Activated CD4-positive, alpha-beta T cell treated with anti-CD3 and anti-CD28 coated beads, Interleukin-2, amount 10 ng/mL, durations not matched to agents 7 days and 5 days (primary cell): Measurements from ENCODE around the gene CDC42EP2. TPM values are rescaled to one million over a fixed set of nuclear protein-coding genes. Genes with fewer than 3 reads are reported as not detected.

Experiments
- CTCF ChIA-PET: fragments of 350-600 bp; sonication (Branson Sonifier 250); formaldehyde crosslinking; loops from one replicate; lab custom pipeline; 2021; ENCODE audit warnings: antibody characterized with exemption; lab: Charles Lee
- POLR2A ChIA-PET: fragments of 350-600 bp; sonication (Branson Sonifier 250); formaldehyde crosslinking; loops from one replicate; lab custom pipeline; 2021; ENCODE audit warnings: antibody characterized with exemption; lab: Charles Lee
- DNase-seq: peaks from one replicate; pipeline ENCODE4 v3.0.0-alpha.2; 2020
- H3K27ac Mint-ChIP-seq: one replicate; pipeline ENCODE4 v1.8.0; 2021; ENCODE audit warnings: mild to moderate bottlenecking, moderate library complexity, mixed read lengths
- H3K27me3 Mint-ChIP-seq: one replicate; pipeline ENCODE4 v1.8.0; 2021; ENCODE audit warnings: mixed read lengths
- H3K36me3 Mint-ChIP-seq: one replicate; pipeline ENCODE4 v1.8.0; 2021; ENCODE audit warnings: low read depth, mixed read lengths
- H3K4me1 Mint-ChIP-seq: one replicate; pipeline ENCODE4 v1.8.0; 2021; ENCODE audit warnings: mixed read lengths
- H3K4me3 Mint-ChIP-seq: one replicate; pipeline ENCODE4 v1.8.0; 2021; ENCODE audit warnings: mild to moderate bottlenecking, moderate library complexity, mixed read lengths
- H3K9me3 Mint-ChIP-seq: one replicate; pipeline ENCODE4 v1.8.0; 2021; ENCODE audit warnings: mixed read lengths
- total RNA-seq, 2 experiments: library from RNA; stranded (reverse); gene quantifications; one replicate each; pipeline ENCODE4 v1.2.3, GENCODE V29; 2021

CDC42EP2 gene, protein sequence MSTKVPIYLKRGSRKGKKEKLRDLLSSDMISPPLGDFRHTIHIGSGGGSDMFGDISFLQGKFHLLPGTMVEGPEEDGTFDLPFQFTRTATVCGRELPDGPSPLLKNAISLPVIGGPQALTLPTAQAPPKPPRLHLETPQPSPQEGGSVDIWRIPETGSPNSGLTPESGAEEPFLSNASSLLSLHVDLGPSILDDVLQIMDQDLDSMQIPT
- under 1 TPM; 0.25 to 0.67 TPM for total RNA-seq

DNA sequence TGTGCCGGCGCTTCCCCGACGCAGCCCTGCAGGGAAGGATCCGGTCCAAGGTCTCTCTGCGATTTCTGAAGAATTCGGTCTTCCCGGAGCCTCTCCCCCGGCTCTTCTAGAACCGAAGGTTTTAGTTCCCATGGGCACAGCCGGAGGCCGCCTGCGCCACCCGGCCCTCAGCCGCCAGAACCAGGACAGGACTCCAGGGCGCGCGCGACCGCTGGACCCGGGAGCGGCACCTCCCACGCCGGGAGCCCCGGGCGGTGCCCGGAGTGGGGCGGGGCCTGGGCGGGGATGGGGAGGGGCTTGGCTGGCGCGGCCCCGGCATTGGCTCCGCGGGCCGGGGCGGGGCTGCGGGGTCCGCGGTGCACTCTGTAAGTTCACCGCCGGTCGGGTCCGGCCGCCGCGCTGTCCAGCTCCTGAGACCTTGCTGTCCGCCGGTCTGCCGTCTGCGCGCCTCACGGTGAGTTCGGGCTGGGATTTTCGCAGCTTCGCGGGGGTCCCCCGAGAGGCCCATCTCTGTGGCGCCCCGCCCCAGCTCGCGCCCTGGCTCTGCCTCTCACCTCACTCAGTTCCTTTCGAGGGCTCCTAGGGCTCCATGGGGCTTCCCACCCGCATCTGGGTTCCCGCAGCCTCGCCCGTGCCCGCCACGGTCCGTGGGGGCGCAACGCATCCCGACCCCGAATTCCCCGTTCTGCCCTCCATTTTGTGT is at the start of gene CDC42EP2:
Gene CDC42EP2, plus strand, starts transcription at position 366 of the 703 bp plus-strand sequence. CDS start 6,033 bp downstream, outside the sequence.
- Mint-ChIP-seq H3K4me3 (peak within 1 kb of the TSS; percentile 70), H3K27me3 (peaks cover 6% of the 10 kb centered on the region), H3K27ac (peak within 1 kb of the TSS; percentile 31), H3K4me1 (peaks cover 5% of the 10 kb centered on the region), H3K36me3 (no peaks in the 10 kb centered on the region), H3K9me3 (no peaks in the 10 kb centered on the region)
- CTCF ChIA-PET: interaction anchor here (0.7 to 7.0 kb wide), 26 partner anchors 10 to 471 kb away, joined by 3 to 45 read pairs (median 4); partner anchors contain the start of genes ARL2, DPF2 and POLA2
- peak; percentile 73 for DNase-seq
- POLR2A ChIA-PET: interaction anchor here (0.6 to 1.5 kb wide), 3 partner anchors 18 to 274 kb away, joined by 3 to 4 read pairs (median 4); partner anchors contain the start of genes POLA2 and SAC3D1

DNA sequence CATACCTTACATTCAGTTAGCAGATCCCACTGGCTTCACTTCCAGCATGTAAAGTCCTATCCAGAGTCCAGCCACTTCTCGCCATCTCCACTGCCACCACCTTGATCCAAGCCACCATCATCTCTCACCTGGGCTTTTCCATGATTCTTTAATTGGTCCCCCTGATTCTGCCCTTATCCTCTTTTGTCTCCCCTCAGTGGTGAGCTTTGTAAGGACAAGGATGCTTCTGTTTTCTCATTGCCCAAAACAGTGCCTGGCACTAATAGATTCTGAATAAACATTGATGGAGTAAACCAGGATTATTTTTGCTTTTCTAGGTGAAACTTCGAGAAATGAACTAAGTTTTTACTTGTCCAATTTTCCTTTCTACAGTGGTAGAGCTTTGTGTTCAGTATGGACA is 48.5 kb upstream of the CDC42EP2 start:
- no peaks in the 10 kb centered on the region for H3K9me3 Mint-ChIP-seq
- peaks cover 41% of the 10 kb centered on the region for H3K36me3 Mint-ChIP-seq
- H3K27ac Mint-ChIP-seq: peak overlapping the region; percentile 22
- no peaks in the 10 kb centered on the region for H3K27me3 Mint-ChIP-seq
- H3K4me3 Mint-ChIP-seq: no peak overlapping the region
- H3K4me1 Mint-ChIP-seq: peaks cover 44% of the 10 kb centered on the region
- ChIA-PET CTCF (interaction anchor here (1.4 to 2.6 kb wide), 5 partner anchors 8 to 286 kb away, joined by 3 to 9 read pairs (median 8); no protein-coding TSS in a partner anchor), POLR2A (no interaction called here)
- peak; percentile 36 for DNase-seq

DNA sequence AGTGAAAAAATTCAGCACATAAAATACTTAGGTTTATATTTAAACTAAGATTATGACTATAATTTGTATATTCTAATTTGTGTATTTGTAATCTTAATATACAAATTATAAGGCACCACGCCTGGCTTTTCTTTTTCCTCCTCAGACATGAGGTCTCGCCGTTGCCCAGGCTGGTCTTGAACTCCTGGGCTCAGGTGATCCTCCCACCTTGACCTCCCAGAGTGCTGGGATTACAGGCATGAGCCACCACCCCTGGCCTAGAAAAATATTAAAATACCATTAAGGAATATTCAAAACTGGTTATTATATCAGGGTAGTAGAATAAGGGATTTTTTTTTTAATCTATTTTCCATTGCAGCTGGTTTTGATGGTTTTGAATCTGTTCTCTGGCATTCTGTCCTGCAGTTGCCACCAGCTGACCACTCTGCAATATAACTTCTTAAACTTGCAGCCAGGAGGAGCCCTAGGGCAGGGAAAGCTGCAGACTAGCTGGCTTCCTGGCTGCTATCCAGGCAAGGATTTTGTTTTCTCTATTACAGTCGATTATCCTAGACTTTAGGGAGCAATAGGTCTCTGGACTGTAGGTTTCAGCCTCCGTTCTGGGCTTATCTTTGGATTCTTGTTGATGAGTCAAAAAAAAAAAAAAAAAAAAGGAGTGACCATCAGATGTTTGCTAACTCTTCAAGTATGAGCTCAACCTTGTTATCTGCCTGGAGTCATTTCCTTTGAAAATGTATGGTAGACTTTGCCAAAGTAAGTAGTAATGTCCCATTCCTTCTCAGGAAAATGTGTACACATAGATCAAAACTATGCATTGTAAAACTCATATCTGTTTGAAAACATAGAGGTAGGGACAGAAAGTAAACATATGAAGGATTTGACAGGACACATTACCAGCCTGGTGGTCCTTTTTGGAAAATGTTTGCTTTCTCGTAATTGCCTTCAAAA is 39.7 kb upstream of the CDC42EP2 start:
- DNase-seq: peak; percentile 53
- Mint-ChIP-seq H3K27ac (peak overlapping the region; percentile 33), H3K36me3 (peaks cover 48% of the 10 kb centered on the region), H3K27me3 (no peaks in the 10 kb centered on the region), H3K4me1 (peaks cover 9% of the 10 kb centered on the region), H3K9me3 (no peaks in the 10 kb centered on the region), H3K4me3 (no peak overlapping the region)
- ChIA-PET CTCF (interaction anchor here (0.6 to 3.1 kb wide), 13 partner anchors 10 to 1356 kb away, joined by 3 to 24 read pairs (median 3); partner anchors contain the start of gene CDC42EP2), POLR2A (no interaction called here)

DNA sequence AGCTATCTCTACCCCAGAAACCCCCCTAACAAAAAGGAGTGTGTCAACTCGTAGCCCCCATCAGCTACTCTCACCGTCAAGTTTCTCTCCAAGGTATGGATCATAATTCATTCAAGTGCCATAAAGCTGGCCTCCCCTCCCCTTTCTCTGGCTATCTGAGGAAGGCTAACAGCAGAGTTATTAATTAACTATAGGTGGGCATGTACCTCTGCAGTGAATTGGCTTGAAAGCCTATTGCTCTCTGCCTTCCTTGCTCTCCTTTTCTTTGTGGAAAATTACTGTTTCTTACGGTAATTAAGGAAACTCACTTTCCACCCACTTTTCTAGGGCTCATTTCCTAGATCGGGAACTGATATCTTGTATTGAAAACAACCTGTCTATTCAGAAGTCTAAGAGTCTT is 38.8 kb upstream of the CDC42EP2 start:
- DNase-seq: no peak
- Mint-ChIP-seq H3K27ac (no peak overlapping the region), H3K9me3 (no peaks in the 10 kb centered on the region), H3K4me1 (peaks cover 11% of the 10 kb centered on the region), H3K27me3 (no peaks in the 10 kb centered on the region), H3K4me3 (no peak overlapping the region), H3K36me3 (peaks cover 44% of the 10 kb centered on the region)
- CTCF ChIA-PET: interaction anchor here (0.6 to 3.1 kb wide), 5 partner anchors 13 to 1355 kb away, joined by 3 to 24 read pairs (median 3); partner anchors contain the start of gene CDC42EP2
- POLR2A ChIA-PET: no interaction called here

DNA sequence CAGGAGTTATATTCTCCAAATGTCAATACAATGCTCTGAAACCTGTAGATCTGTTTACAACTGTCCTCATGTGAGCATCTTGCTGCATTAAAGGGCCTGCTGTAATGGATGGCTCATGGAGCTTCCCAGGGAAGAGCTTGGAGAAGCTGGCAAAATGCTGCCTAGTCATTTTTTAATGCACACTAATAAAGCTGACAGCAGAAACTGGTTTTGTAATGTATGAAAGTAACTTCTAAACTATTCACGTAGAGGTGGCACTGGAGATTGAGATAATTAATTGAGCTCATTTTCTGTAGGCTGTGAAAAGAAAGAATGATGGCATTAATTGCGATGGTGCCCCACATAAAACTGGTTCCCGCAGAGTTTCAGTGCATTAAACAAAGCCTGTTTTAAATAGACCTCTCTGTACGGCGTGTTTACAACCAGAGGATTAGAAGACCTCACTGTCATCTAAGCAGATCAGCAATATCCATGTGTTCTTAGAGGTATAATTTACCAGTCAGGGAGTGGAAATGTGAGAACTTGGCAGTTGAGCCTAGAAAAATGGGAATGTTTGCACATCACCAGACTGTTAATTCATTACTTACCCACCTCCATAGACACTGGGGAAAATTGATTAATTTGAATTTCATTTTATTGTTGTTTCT is 36.9 kb upstream of the CDC42EP2 start:
- Mint-ChIP-seq H3K27ac (no peak overlapping the region), H3K4me1 (peaks cover 11% of the 10 kb centered on the region)

DNA sequence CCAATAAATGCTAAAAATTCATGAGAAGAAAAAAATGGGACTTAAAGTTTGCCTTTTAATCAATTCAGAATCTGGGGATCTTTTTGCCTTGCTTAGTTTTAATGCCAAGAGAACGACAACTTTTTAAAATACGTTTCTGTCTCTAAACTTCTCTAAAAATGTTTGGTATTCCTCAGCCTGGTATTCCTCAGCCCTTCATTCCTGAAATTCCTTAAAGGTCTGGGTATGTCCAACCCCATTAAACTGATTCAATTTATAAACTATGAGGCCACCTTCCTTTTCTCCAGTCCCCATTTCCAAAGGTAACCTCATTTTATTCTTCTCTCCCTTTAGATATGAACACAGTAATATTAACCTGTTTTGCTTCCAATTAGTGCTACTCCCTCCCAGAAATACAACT is 36.3 kb upstream of the CDC42EP2 start:
- no peaks in the 10 kb centered on the region for H3K27me3 Mint-ChIP-seq
- peaks cover 46% of the 10 kb centered on the region for H3K36me3 Mint-ChIP-seq
- no peak overlapping the region for H3K4me3 Mint-ChIP-seq
- no peak overlapping the region for H3K27ac Mint-ChIP-seq
- peaks cover 11% of the 10 kb centered on the region for H3K4me1 Mint-ChIP-seq
- no peak for DNase-seq
- ChIA-PET POLR2A (no interaction called here), CTCF (interaction anchor here (1.6 to 3.4 kb wide), 3 partner anchors 9 to 37 kb away, joined by 3 to 11 read pairs (median 4); partner anchors contain the start of gene CDC42EP2)
- no peaks in the 10 kb centered on the region for H3K9me3 Mint-ChIP-seq

More for the DNA sequence above, 36.9 kb upstream of the CDC42EP2 start:
- DNase-seq: no peak
- Mint-ChIP-seq H3K9me3 (no peaks in the 10 kb centered on the region), H3K4me3 (no peak overlapping the region), H3K36me3 (peaks cover 46% of the 10 kb centered on the region), H3K27me3 (no peaks in the 10 kb centered on the region)
- POLR2A ChIA-PET: no interaction called here
- CTCF ChIA-PET: interaction anchor here (0.8 to 3.4 kb wide), 6 partner anchors 9 to 263 kb away, joined by 3 to 11 read pairs (median 4); partner anchors contain the start of genes CDC42EP2 and DPF2

DNA sequence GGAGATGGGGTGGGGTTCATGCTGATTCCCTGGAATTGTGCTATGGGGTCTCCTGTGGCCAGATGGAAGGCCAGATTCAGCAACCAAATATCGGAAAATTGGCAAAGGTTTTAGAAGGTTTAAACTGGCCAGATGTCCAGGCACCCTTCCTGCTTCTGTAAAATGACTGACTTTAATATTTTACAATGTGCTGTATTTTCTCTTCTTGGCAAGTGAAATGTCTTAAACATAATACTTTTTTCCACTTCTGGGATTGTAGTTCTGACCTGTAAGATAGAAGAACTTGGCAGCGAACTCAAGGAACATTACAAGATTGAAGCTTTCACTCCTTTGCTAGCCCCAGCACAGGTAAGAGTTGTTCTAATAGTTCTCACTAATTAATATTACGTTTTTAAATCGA is 35.4 kb upstream of the CDC42EP2 start:
- Mint-ChIP-seq H3K36me3 (peaks cover 48% of the 10 kb centered on the region), H3K27me3 (no peaks in the 10 kb centered on the region), H3K4me3 (no peak overlapping the region), H3K9me3 (no peaks in the 10 kb centered on the region), H3K27ac (no peak overlapping the region), H3K4me1 (peaks cover 11% of the 10 kb centered on the region)
- ChIA-PET CTCF (interaction anchor here (0.7 to 3.4 kb wide), 2 partner anchors 12 to 36 kb away, joined by 3 to 11 read pairs; partner anchors contain the start of gene CDC42EP2), POLR2A (no interaction called here)
- DNase-seq: no peak

DNA sequence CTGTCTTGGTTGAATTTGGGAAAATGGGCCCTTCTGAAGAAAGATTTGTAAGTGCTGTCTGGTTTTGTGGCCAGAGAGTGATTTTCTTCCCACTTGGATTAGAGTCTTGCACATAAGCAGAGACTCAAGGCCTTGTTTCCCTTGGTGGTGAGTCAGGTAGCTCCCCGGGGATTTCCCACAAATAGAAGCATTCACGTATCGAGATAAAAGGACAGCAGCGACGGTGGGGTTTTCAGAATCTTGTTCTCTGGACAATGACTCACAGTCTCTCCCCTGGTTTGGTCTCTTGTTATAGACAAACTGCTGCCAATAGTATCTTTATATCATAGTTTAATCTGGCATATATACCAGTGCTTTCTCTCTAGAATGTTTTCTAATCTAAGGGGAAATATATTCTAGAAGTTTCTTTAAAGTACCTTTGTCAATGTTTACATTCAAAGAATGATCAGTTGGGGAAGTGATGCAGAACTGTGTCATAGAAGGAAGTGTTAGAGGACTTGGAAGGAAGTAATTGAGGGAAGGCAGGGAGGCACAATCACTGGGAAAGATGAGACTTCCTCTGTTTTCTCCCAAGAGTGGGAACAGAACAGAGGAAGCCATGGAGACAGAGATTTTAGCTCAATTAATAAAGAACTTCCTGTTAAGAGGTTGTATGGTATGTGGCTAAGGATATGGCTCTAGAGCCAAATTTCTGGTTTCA is 34.8 kb upstream of the CDC42EP2 start:
- Mint-ChIP-seq H3K4me1 (peaks cover 11% of the 10 kb centered on the region), H3K4me3 (no peak overlapping the region), H3K36me3 (peaks cover 48% of the 10 kb centered on the region), H3K27ac (no peak overlapping the region), H3K27me3 (no peaks in the 10 kb centered on the region), H3K9me3 (no peaks in the 10 kb centered on the region)
- ChIA-PET CTCF (interaction anchor here (1.3 to 3.4 kb wide), 3 partner anchors 10 to 35 kb away, joined by 4 to 11 read pairs (median 5); partner anchors contain the start of gene CDC42EP2), POLR2A (no interaction called here)
- no peak for DNase-seq

DNA sequence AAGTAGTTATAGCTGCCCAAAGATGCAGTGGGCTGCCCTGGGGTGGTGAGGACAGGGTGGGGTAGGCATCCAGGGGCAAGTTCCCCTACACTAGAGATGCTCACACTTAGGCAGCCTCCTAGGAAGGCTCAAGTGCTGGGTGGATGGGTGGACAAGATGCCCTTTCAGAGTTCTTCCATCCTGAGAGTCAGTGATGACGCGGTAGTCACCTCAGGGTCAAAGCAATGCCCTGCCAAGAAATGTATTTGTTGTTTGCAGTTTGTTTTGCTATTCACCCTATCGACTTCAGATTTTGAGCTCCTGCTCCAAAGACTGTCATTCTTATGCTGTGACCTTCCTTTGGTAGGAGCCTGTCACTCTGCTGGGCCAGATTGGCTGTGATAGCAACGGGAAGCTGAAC is 34.0 kb upstream of the CDC42EP2 start:
- CTCF ChIA-PET: interaction anchor here (0.5 to 1.5 kb wide), 4 partner anchors 9 to 232 kb away, joined by 3 to 5 read pairs (median 4); no protein-coding TSS in a partner anchor
- H3K27me3 Mint-ChIP-seq: no peaks in the 10 kb centered on the region

DNA sequence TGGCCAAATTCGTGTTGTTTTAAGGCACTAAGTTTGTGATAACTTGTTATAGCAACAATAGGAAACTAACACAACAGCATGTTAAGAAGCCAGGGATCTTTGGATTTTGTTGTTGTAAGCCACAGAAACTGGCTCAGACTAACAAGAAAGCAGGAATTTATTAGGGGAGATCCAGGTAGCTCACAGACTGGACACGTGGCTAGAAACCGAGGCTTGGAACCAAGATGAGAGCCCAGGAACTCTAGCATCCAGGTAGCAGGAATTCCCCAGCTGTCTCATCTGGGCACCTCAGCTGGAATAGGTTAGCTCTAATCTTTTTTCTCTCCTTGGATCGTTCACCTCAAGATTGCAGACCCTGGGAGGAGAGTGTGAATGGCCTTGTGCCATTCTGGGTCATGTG is 28.0 kb upstream of the CDC42EP2 start:
- Mint-ChIP-seq H3K27me3 (no peaks in the 10 kb centered on the region), H3K4me1 (peaks cover 3% of the 10 kb centered on the region), H3K9me3 (no peaks in the 10 kb centered on the region), H3K36me3 (peaks cover 39% of the 10 kb centered on the region), H3K4me3 (no peak overlapping the region), H3K27ac (no peak overlapping the region)
- CTCF ChIA-PET: interaction anchor here (1.2 to 1.9 kb wide), 3 partner anchors 9 to 25 kb away, joined by 3 to 6 read pairs (median 4); partner anchors contain the start of gene POLA2
- POLR2A ChIA-PET: no interaction called here
- DNase-seq: no peak

More for the DNA sequence above, 34.0 kb upstream of the CDC42EP2 start:
- H3K4me1 Mint-ChIP-seq: peaks cover 9% of the 10 kb centered on the region
- H3K4me3 Mint-ChIP-seq: no peak overlapping the region
- peaks cover 46% of the 10 kb centered on the region for H3K36me3 Mint-ChIP-seq
- POLR2A ChIA-PET: no interaction called here
- H3K9me3 Mint-ChIP-seq: no peaks in the 10 kb centered on the region
- no peak overlapping the region for H3K27ac Mint-ChIP-seq
- DNase-seq: no peak

DNA sequence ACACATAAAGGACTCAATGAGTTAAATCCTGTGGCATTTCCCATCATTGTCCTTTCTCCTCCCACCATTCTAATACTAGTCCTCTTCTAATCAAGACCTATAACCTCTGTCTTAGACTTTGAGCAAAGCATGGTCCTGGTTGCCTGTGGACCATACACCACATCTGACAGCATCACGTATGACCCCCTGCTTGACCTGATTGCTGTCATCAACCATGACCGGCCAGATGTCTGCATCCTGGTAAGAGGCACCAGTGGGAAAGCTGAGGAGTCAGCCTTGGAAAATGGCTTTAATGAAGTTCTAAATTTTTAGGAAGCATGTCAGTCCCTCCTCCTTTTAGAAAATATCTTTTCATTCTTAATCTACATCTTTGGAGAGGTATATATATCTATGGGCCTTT is 27.1 kb upstream of the CDC42EP2 start:
- no peaks in the 10 kb centered on the region for H3K9me3 Mint-ChIP-seq
- no peak overlapping the region for H3K27ac Mint-ChIP-seq
- DNase-seq: no peak
- POLR2A ChIA-PET: no interaction called here
- no peak overlapping the region for H3K4me3 Mint-ChIP-seq
- H3K4me1 Mint-ChIP-seq: peaks cover 3% of the 10 kb centered on the region
- CTCF ChIA-PET: interaction anchor here (0.5 to 1.4 kb wide), 2 partner anchors 10 to 45 kb away, joined by 3 to 4 read pairs; no protein-coding TSS in a partner anchor
- H3K27me3 Mint-ChIP-seq: no peaks in the 10 kb centered on the region
- peaks cover 38% of the 10 kb centered on the region for H3K36me3 Mint-ChIP-seq
